CD4-positive, alpha-beta T cell (primary cell): ENCODE measurements around the gene RANBP9. TPM values are rescaled to one million over a fixed set of nuclear protein-coding genes. Genes with fewer than 3 reads are reported as not detected.

ENCODE experiments used
- ATAC-seq: fragments of 200-7000 bp; cut with Tn5 transposase; one replicate; pipeline ENCODE4 v1.10.0; 2022; ENCODE audit warnings: mild to moderate bottlenecking; ENCODE audit not compliant: poor library complexity
- CTCF ChIA-PET: fragments of 350-600 bp; sonication (Branson Sonifier 250); formaldehyde crosslinking; loops from one replicate; lab custom pipeline; 2021; ENCODE audit warnings: antibody characterized with exemption, inconsistent platforms; lab: Charles Lee
- POLR2A ChIA-PET: fragments of 350-600 bp; sonication (Branson Sonifier 250); formaldehyde crosslinking; loops from one replicate; lab custom pipeline; 2021; ENCODE audit warnings: antibody characterized with exemption, inconsistent platforms; lab: Charles Lee
- DNase-seq, 14 experiments: peaks; one replicate each; pipeline ENCODE4 v3.0.0-alpha.2; 2013 to 2020; ENCODE audit warnings: mixed read lengths in 2 of 14
- H3K27ac ChIP-seq, 2 donors: one replicate each; pipeline versions ENCODE4 v1.5.1 to v1.7.0; 2013; ENCODE audit warnings: low read length in 2 of 2, low read depth in 1 of 2, mild to moderate bottlenecking in 1 of 2
- H3K27me3 ChIP-seq, 2 experiments: 1 replicate in 1 of 2; 2 replicates in 1 of 2; pipeline versions ENCODE4 v1.6.1 to v1.7.0; 2013; ENCODE audit warnings: low read length in 2 of 2, control low read depth in 1 of 2, mild to moderate bottlenecking in 1 of 2, moderate library complexity in 1 of 2; ENCODE audit not compliant: insufficient read depth in 2 of 2, control insufficient read depth in 1 of 2
- H3K36me3 ChIP-seq: one replicate; pipeline ENCODE4 v1.6.1; 2013; ENCODE audit warnings: low read length, control low read depth; ENCODE audit not compliant: insufficient read depth
- H3K4me1 ChIP-seq: one replicate; pipeline ENCODE4 v1.6.1; 2013; ENCODE audit warnings: low read length, control low read depth; ENCODE audit not compliant: insufficient read depth
- H3K4me3 ChIP-seq: one replicate; pipeline ENCODE4 v1.5.1; 2013; ENCODE audit warnings: mild to moderate bottlenecking, low read length, moderate library complexity
- H3K9me3 ChIP-seq, 2 experiments: 1 replicate in 1 of 2; 2 replicates in 1 of 2; pipeline versions ENCODE4 v1.6.1 to v1.7.0; 2013; ENCODE audit warnings: low read length in 2 of 2, mild to moderate bottlenecking in 2 of 2, control low read depth in 1 of 2, moderate library complexity in 1 of 2; ENCODE audit not compliant: control insufficient read depth in 1 of 2, insufficient read depth in 1 of 2
- H3K27ac Mint-ChIP-seq: one replicate; pipeline ENCODE4 v1.8.0; 2020; ENCODE audit warnings: mixed read lengths
- H3K27me3 Mint-ChIP-seq: one replicate; pipeline ENCODE4 v1.8.0; 2021; ENCODE audit warnings: mixed read lengths
- H3K36me3 Mint-ChIP-seq: one replicate; pipeline ENCODE4 v1.8.0; 2021; ENCODE audit warnings: low read depth, mixed read lengths
- H3K4me1 Mint-ChIP-seq: one replicate; pipeline ENCODE4 v1.8.0; 2021; ENCODE audit warnings: low read depth, mixed read lengths
- H3K4me3 Mint-ChIP-seq: one replicate; pipeline ENCODE4 v1.8.0; 2020; ENCODE audit warnings: mild to moderate bottlenecking, mixed read lengths
- H3K9me3 Mint-ChIP-seq: one replicate; pipeline ENCODE4 v1.8.0; 2020; ENCODE audit warnings: mixed read lengths
- intact Hi-C, 2 experiments: fragments of 100-400 bp; cut with DNase I in 1 of 2; cut with micrococcal nuclease in 1 of 2; formaldehyde crosslinking; loops; one replicate each; pipeline versions ENCODE4 v1.15.1 to v1.9.0; 2023 to 2025; cut with DNase I, micrococcal nuclease
- total RNA-seq, 174 experiments: library from RNA in 2 of 174; stranded (reverse) in 2 of 174; gene quantifications; one replicate each; pipeline ENCODE4 v1.2.3 and lab custom pipeline; 2021 to 2026
- TF ChIP-seq, protein P1 (sequence below): fragments of 200-600 bp; IDR thresholded peaks from one replicate; pipeline ENCODE4 v1.8.0; 2022; ENCODE audit warnings: antibody characterized with exemption, mild to moderate bottlenecking

Gene RANBP9
- total RNA-seq, 2 experiments from 2014 or later: 60.8 to 62.9 TPM

DNA sequence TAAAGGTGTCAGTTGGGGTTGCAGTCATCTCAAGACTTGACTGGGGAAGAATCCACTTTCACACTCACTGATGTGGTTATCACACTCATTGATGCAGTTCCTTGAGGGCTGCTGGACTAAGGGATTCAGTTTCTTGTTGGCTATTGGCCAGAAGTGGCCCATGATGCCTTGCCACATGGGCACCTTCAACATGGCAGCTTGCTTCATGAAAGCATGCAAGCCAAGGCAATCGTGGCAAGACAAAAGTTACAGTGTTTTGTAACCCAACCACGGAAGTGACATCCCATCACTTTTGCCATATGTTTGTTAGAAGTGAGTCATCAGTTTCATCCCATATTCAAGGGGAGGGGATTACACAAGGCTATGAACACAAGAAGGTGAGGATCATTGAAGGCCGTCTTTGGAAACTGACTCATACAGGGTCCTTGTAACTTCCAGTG is 3.8 kb upstream of the RANBP9 start:
- Mint-ChIP-seq H3K36me3 (peaks cover 8% of the 10 kb centered on the region), H3K4me3 (peak overlapping the region; percentile 30), H3K27ac (peak overlapping the region; percentile 98), H3K9me3 (no peaks in the 10 kb centered on the region), H3K4me1 (peaks cover 18% of the 10 kb centered on the region), H3K27me3 (no peaks in the 10 kb centered on the region)
- POLR2A ChIA-PET: no interaction called here
- peaks cover 13% of the 10 kb centered on the region for H3K4me1 ChIP-seq
- H3K4me3 ChIP-seq: no peak overlapping the region
- H3K27ac ChIP-seq: no peak overlapping the region
- H3K36me3 ChIP-seq: no peaks in the 10 kb centered on the region
- DNase-seq: peak in 2 of 14 experiments; percentile 43 to 47
- CTCF ChIA-PET: no interaction called here
- intact Hi-C loops: no loop called here
- H3K27me3 ChIP-seq: no peaks in the 10 kb centered on the region
- ATAC-seq: no peak
- no peaks in the 10 kb centered on the region for H3K9me3 ChIP-seq
- TF ChIP-seq, protein P1, sequence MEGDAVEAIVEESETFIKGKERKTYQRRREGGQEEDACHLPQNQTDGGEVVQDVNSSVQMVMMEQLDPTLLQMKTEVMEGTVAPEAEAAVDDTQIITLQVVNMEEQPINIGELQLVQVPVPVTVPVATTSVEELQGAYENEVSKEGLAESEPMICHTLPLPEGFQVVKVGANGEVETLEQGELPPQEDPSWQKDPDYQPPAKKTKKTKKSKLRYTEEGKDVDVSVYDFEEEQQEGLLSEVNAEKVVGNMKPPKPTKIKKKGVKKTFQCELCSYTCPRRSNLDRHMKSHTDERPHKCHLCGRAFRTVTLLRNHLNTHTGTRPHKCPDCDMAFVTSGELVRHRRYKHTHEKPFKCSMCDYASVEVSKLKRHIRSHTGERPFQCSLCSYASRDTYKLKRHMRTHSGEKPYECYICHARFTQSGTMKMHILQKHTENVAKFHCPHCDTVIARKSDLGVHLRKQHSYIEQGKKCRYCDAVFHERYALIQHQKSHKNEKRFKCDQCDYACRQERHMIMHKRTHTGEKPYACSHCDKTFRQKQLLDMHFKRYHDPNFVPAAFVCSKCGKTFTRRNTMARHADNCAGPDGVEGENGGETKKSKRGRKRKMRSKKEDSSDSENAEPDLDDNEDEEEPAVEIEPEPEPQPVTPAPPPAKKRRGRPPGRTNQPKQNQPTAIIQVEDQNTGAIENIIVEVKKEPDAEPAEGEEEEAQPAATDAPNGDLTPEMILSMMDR: no peak

DNA sequence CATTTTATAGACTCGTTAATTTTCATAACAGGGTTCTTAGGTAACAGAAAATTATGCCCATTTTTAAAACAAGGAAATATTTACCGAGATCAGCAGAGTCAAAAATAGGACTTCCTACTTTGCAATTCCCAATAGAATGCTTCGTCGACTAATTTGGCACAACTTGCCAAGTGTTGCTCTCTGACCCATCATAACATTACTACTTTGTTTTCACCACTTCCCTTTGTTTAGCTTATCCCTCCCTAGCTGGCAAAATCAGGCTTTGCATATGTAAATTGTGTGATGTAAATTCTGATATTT is 914 bp upstream of the RANBP9 start:
- H3K36me3 ChIP-seq: no peaks in the 10 kb centered on the region
- TF ChIP-seq, protein P1: no peak
- Mint-ChIP-seq H3K4me3 (peak overlapping the region; percentile 95), H3K27me3 (no peaks in the 10 kb centered on the region), H3K4me1 (peaks cover 47% of the 10 kb centered on the region), H3K27ac (peak overlapping the region; percentile 98), H3K36me3 (peaks cover 28% of the 10 kb centered on the region), H3K9me3 (no peaks in the 10 kb centered on the region)
- H3K27me3 ChIP-seq: no peaks in the 10 kb centered on the region
- ATAC-seq: no peak
- H3K9me3 ChIP-seq: no peaks in the 10 kb centered on the region
- peak overlapping the region; percentile 75 for H3K4me3 ChIP-seq
- peaks cover 24% of the 10 kb centered on the region for H3K4me1 ChIP-seq
- H3K27ac ChIP-seq: peak overlapping the region; percentile 78 to 81
- intact Hi-C loops: loop anchor here (1.0 to 5.0 kb wide), 7 partner anchors 50 to 405 kb away; partner anchors contain the start of genes NOL7 (in 2 of the 2), TBC1D7 (in 2 of the 2), CD83 (in 1 of the 2) and MCUR1 (in 1 of the 2)
- peak in 2 of 14 experiments; percentile 36 to 37 for DNase-seq
- CTCF ChIA-PET: interaction anchor here (1.6 to 4.7 kb wide), 3 partner anchors 77 to 138 kb away, joined by 5 to 25 read pairs (median 5); partner anchors contain the start of genes NOL7 and SIRT5
- POLR2A ChIA-PET: interaction anchor here (0.5 to 5.7 kb wide), 15 partner anchors 10 to 138 kb away, joined by 3 to 129 read pairs (median 5); partner anchors contain the start of genes NOL7 and SIRT5

DNA sequence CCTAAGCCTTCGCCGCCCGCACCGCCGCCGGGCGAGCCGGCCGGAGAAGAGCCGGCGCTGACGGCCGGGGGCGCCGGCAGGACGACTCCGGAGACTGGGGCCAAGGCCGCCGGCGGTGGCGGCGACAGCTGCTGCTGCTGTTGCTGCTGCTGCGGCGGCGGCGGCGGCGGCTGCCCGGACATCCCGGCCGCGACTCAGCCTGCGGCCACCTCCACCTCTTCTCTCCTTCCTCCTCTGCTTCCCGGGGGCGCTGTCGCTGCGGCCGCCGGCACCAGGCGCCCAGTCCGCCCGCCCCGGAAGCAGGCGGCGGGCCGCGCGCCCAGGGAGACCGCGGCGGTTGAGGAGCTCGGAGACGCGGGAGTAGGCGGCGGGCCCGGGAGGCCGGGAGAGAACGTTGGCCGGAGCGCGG is 307 bp downstream of the RANBP9 start:
- Mint-ChIP-seq H3K4me1 (peaks cover 52% of the 10 kb centered on the region), H3K36me3 (peaks cover 33% of the 10 kb centered on the region), H3K4me3 (peak overlapping the region; percentile 46), H3K27me3 (no peaks in the 10 kb centered on the region), H3K9me3 (no peaks in the 10 kb centered on the region), H3K27ac (peak overlapping the region; percentile 98)
- Histone ChIP-seq H3K9me3 (no peaks in the 10 kb centered on the region), H3K4me3 (no peak overlapping the region), H3K27ac (peak overlapping the region in 1 of 2 donors; percentile 64), H3K4me1 (peaks cover 29% of the 10 kb centered on the region), H3K36me3 (no peaks in the 10 kb centered on the region), H3K27me3 (no peaks in the 10 kb centered on the region)
- ATAC-seq (peak; percentile 31), DNase-seq (peak in 7 of 14 experiments; percentile 43 to 89 (median 55))
- ChIA-PET POLR2A (interaction anchor here (0.7 to 5.7 kb wide), 16 partner anchors 15 to 137 kb away, joined by 3 to 129 read pairs (median 6); partner anchors contain the start of genes NOL7 and SIRT5), CTCF (interaction anchor here (0.8 to 4.7 kb wide), 8 partner anchors 14 to 137 kb away, joined by 3 to 25 read pairs (median 5); partner anchors contain the start of genes NOL7 and SIRT5)
- intact Hi-C loops: loop anchor here (1.0 to 5.0 kb wide), 5 partner anchors 51 to 406 kb away; partner anchors contain the start of genes TBC1D7 (in 2 of the 2), CD83 (in 1 of the 2), MCUR1 (in 1 of the 2) and SIRT5 (in 1 of the 2)
- TF ChIP-seq, protein P1: no peak
